Ovary (tissue), 10 donors: ENCODE data around the gene TRIP13. TPM values are rescaled to one million over a fixed set of nuclear protein-coding genes. Genes with fewer than 3 reads are reported as not detected.
"Not testable (repeated sequence)": the region's sequence is repeated elsewhere in the genome, so short reads cannot be mapped to it uniquely, and the experiment has no call there.

Experiments used
- DNase-seq, 5 donors: peaks; one replicate each; pipeline ENCODE4 v3.0.0-alpha.2; 2019 to 2020
- H3K27ac ChIP-seq, 2 donors: fragments of 200-600 bp; one replicate each; pipeline versions ENCODE4 v1.5.1 to v1.8.0; 2019 to 2022
- H3K27me3 ChIP-seq: fragments of 200-600 bp; one replicate; pipeline ENCODE4 v1.8.0; 2022
- H3K36me3 ChIP-seq: fragments of 200-600 bp; sonication (generic); one replicate; pipeline ENCODE4 v1.5.1; 2019
- H3K4me1 ChIP-seq: one replicate; pipeline ENCODE4 v1.8.1; 2013; ENCODE audit warnings: mild to moderate bottlenecking, moderate library complexity; ENCODE audit not compliant: insufficient read depth
- H3K4me3 ChIP-seq: fragments of 200-600 bp; sonication (generic); one replicate; pipeline ENCODE4 v1.5.1; 2017
- H3K9me3 ChIP-seq, 2 donors: fragments of 200-600 bp in 1 of 2; sonication (generic) in 1 of 2; one replicate each; pipeline versions ENCODE4 v1.5.1 to v1.8.1; 2013 to 2019; ENCODE audit warnings: mild to moderate bottlenecking in 1 of 2, moderate library complexity in 1 of 2
- EP300 ChIP-seq: sonication (generic); formaldehyde crosslinking; IDR thresholded peaks from one replicate; pipeline ENCODE4 v1.6.1; 2017; ENCODE audit warnings: antibody characterized with exemption
- POLR2A ChIP-seq: fragments of 450-650 bp; IDR thresholded peaks from one replicate; pipeline ENCODE4 v1.6.1; 2017; ENCODE audit warnings: antibody characterized with exemption, mild to moderate bottlenecking, moderate library complexity
- WGBS, 3 donors: extraction: QIAGEN DNeasy Blood & Tissue Kit in 1 of 3; methylation state at CpG; one replicate each; pipeline versions ENCODE4 v1.1.5 to v1.1.7; 2013 to 2017; 5-methylcytosine and 5-hydroxymethylcytosine counted together
- intact Hi-C, 4 donors: fragments of 100-400 bp; cut with DNase I; formaldehyde crosslinking; loops; one replicate each; pipeline versions ENCODE4 v1.11.0 to v1.15.1; 2022 to 2023
- long read RNA-seq, 3 donors: library from polyadenylated mRNA in 2 of 3; unstranded in 2 of 3; transcript quantifications; one replicate each; pipeline ENCODE4 v2.0.0 and lab custom pipeline, GENCODE V29; 2021 to 2026
- polyA plus RNA-seq, 2 donors: library from polyadenylated mRNA; stranded (reverse); fragments of 200-250 nt in 1 of 2; fragments of 350-450 nt in 1 of 2; fragmentation: Illumina TruSeq in 1 of 2; extraction: RNeasy Lipid Tissue Mini Kit (QIAGEN cat#74804) in 1 of 2; gene quantifications; one replicate each; pipeline ENCODE4 v1.2.3, GENCODE V29; 2013 to 2014
- total RNA-seq, 7 donors: library from RNA; depleted of rRNA in 2 of 7; stranded (reverse); fragments of >200 nt in 2 of 7; fragmentation: NEBNext Ultra II Directional in 3 of 7; extraction: Animal tissue kit (Norgen Biotek cat#: 25700) in 3 of 7; gene quantifications; one replicate each; pipeline versions ENCODE4 v1.1.0 to v1.2.4, GENCODE V29; 2016 to 2023
- TF ChIP-seq, protein P1 (sequence below), 3 donors: fragments of 450-650 bp in 2 of 3; fragments of 200-600 bp in 1 of 3; IDR thresholded peaks; one replicate each; pipeline versions ENCODE4 v1.5.1 to v1.8.0; 2016 to 2022; ENCODE audit warnings: antibody characterized with exemption in 3 of 3, mild to moderate bottlenecking in 1 of 3
- donor health status: DM: no; HTN: no; CAD: no; lungs with moderate emphysema.
- donor health status: DM: no; HTN: no; CAD: no.
- donor health status: Bipolar disorder and iron deficiency.
- donor health status: DM: yes; HTN: yes; CAD: no.
- donor health status: DM: no; HTN: no; CAD: no.
- donor health status: DM: yes; HTN: yes; CAD: no.

Gene TRIP13, protein sequence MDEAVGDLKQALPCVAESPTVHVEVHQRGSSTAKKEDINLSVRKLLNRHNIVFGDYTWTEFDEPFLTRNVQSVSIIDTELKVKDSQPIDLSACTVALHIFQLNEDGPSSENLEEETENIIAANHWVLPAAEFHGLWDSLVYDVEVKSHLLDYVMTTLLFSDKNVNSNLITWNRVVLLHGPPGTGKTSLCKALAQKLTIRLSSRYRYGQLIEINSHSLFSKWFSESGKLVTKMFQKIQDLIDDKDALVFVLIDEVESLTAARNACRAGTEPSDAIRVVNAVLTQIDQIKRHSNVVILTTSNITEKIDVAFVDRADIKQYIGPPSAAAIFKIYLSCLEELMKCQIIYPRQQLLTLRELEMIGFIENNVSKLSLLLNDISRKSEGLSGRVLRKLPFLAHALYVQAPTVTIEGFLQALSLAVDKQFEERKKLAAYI
- total RNA-seq (1 to 10 TPM; 1.3 to 3.9 (median 2.0) TPM), polyA plus RNA-seq (1 to 10 TPM; 1.6 to 2.5 TPM)
- long read RNA-seq, donor 1, partial matches to known transcripts, result 0 of 4 reads
- long read RNA-seq, donor 1, other reads (novel, unspliced or antisense), result 1 of 4 reads
- long read RNA-seq, donor 2, transcript TRIP13-201 (13 exons, 2,672 nt), result major isoform, 29 of 64 reads
- long read RNA-seq, donor 2, partial matches to known transcripts, result 35 of 64 reads
- long read RNA-seq, donor 2, other reads (novel, unspliced or antisense), result 0 of 64 reads
- long read RNA-seq, donor 3, transcript TRIP13-201 (13 exons, 2,672 nt), result major isoform, 7 of 8 reads
- long read RNA-seq, donor 3, partial matches to known transcripts, result 0 of 8 reads
- long read RNA-seq, donor 3, other reads (novel, unspliced or antisense), result 1 of 8 reads

DNA sequence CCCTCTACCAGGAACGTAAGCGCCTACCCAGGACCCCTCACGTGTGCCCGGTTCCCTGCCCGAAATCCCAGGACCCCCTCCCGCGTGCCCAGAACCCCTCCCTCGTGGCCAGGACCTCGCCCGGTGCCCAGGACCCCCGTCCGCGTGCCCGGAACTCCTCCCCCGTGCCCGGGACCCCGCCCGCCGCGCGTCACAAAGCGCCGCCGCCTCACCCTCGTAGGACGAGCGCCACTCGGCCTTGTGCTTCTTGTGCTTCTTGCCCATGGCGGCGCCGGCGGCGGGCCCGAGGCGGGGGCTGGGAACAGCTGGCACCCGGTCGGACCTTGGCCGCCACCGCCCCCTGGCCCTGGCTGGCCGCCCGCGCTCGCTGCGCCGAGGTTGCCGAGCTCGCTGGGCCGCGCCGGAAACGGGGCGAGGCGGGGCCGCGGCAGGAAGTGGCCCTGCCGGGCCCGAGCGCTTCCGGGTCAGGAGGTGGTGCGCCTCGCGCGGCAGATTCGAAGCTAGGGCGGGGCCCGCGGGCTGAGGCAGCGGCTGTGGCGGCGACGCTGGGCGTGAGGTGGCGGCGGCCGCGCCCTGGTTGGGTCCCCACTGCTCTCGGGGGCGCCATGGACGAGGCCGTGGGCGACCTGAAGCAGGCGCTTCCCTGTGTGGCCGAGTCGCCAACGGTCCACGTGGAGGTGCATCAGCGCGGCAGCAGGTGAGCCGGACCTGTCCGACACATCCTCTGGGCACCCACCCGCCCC, at the start of gene TRIP13, which contains the start of gene BRD9:
TSS of gene TRIP13 (plus strand) at position 491 of the 743 bp plus-strand sequence. CDS start at position 606, 115 bp downstream.
TSS of gene BRD9 (minus strand) at position 408 of the 743 bp plus-strand sequence. CDS start at position 264, 144 bp downstream.
- TF ChIP-seq, protein P1, sequence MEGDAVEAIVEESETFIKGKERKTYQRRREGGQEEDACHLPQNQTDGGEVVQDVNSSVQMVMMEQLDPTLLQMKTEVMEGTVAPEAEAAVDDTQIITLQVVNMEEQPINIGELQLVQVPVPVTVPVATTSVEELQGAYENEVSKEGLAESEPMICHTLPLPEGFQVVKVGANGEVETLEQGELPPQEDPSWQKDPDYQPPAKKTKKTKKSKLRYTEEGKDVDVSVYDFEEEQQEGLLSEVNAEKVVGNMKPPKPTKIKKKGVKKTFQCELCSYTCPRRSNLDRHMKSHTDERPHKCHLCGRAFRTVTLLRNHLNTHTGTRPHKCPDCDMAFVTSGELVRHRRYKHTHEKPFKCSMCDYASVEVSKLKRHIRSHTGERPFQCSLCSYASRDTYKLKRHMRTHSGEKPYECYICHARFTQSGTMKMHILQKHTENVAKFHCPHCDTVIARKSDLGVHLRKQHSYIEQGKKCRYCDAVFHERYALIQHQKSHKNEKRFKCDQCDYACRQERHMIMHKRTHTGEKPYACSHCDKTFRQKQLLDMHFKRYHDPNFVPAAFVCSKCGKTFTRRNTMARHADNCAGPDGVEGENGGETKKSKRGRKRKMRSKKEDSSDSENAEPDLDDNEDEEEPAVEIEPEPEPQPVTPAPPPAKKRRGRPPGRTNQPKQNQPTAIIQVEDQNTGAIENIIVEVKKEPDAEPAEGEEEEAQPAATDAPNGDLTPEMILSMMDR (IDR thresholded peaks at IDR 0.05), result peak in 1 of 3 donors; percentile 20
- TF ChIP-seq POLR2A (peak; percentile 51), EP300 (no peak)
- peak within 1 kb of the TSS; percentile 91 for H3K4me3 ChIP-seq
- H3K4me1 ChIP-seq, result peaks cover 9% of the 10 kb centered on the region
- no peaks in the 10 kb centered on the region for H3K36me3 ChIP-seq
- H3K9me3 ChIP-seq, result no peaks in the 10 kb centered on the region
- peak within 1 kb of the TSS; percentile 33 to 81 for H3K27ac ChIP-seq
- intact Hi-C loops, result loop anchor here in 2 of 4 donors (5.0 kb wide), 1 partner anchor 220 kb away; no protein-coding TSS in a partner anchor
- WGBS, 3 donors, result 1% methylated on average over 73 to 91 of the region's 91 CpGs
- H3K27me3 ChIP-seq, result no peaks in the 10 kb centered on the region
- peak; percentile 75 to 89 (median 81) for DNase-seq

DNA sequence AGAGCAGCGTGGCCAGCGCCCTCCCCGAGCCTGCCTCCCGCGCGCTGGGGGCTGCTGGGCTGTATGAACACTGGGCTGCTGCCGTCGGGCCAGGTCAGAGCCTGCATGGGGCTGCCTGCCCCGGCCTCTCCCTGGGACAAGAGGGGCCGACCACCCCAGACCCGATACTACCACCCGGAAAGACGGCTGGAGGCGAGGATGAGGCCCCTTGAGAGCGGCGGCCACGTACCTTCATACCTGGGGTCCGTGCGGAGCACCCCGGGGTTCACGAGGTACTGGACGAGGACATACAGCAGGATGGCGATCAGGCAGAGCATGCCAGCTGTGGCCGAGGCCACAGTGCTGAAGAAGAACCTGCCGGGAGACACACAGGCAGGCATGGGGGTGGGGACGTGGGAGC, 49.3 kb upstream of the TRIP13 start:
- H3K4me1 ChIP-seq, H3K27ac ChIP-seq, H3K9me3 ChIP-seq, H3K4me3 ChIP-seq, H3K27me3 ChIP-seq, H3K36me3 ChIP-seq: not testable (repeated sequence)
- whole genome bisulfite sequencing, 3 donors, result 86 to 95% methylated on average over 12 to 15 of the region's 26 CpGs; no CpG with 5 or more reads in 1 of the 3 donors
- intact Hi-C loops, result loop anchor here in 1 of 4 donors (5.0 kb wide), 1 partner anchor 86 kb away; no protein-coding TSS in a partner anchor
- DNase-seq, result peak in 2 of 5 donors; percentile 10 to 16

DNA sequence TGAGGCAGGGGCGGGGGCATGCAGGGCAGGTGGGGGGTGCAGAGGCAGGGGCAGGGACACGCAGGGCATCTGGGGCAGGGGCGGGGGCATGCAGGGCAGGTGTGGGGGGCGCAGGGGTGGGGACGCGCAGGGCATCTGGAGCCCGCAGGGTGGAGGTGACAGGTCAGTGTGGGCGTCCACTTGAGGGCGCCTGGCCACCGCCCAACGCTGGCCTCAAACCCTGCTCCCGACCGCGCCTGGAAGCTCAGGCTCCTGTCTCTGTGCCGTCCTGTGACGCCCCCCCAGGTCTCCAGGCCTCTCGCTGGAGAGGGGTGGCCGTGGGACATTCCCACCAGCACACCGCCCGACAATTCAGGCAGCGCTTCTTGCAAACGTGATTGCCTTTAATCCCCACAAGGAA, 48.8 kb upstream of the TRIP13 start:
- H3K4me1 ChIP-seq, H3K4me3 ChIP-seq, H3K9me3 ChIP-seq, H3K27me3 ChIP-seq, H3K27ac ChIP-seq, H3K36me3 ChIP-seq: not testable (repeated sequence)
- intact Hi-C loops, result loop anchor here in 1 of 4 donors (5.0 kb wide), 1 partner anchor 87 kb away; no protein-coding TSS in a partner anchor
- WGBS, 3 donors, result 75 to 78% (median 78%) methylated on average over 20 to 22 of the region's 22 CpGs
- DNase-seq, result peak in 4 of 5 donors; percentile 10 to 22 (median 18)

DNA sequence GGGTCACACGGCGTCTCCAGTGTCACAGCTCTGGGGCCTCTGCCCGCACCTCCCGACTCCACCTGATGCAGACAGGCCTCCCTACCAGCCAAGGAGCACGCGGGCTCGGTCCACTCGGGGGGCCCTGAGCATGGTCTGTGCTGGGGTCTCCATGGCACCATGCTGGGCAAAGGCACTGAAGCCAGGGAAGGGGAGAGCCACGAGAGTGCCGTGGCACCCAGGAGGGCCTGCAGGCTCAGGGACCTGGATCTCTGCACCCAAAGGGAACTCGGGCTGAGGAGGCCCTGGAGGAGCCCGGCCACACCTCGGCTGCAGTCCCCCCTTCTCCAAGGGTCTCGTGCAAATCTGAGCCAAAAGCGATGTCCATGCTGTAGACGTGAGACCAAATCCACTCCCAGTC, 48.3 kb upstream of the TRIP13 start:
- DNase-seq, result peak in 4 of 5 donors; percentile 7 to 21 (median 13)
- H3K36me3 ChIP-seq, H3K4me1 ChIP-seq, H3K4me3 ChIP-seq, H3K9me3 ChIP-seq, H3K27me3 ChIP-seq, H3K27ac ChIP-seq: not testable (repeated sequence)
- 86 to 92% (median 91%) methylated on average over 14 to 16 of the region's 16 CpGs for WGBS, 3 donors
- intact Hi-C loops, result loop anchor here in 1 of 4 donors (5.0 kb wide), 1 partner anchor 87 kb away; no protein-coding TSS in a partner anchor

DNA sequence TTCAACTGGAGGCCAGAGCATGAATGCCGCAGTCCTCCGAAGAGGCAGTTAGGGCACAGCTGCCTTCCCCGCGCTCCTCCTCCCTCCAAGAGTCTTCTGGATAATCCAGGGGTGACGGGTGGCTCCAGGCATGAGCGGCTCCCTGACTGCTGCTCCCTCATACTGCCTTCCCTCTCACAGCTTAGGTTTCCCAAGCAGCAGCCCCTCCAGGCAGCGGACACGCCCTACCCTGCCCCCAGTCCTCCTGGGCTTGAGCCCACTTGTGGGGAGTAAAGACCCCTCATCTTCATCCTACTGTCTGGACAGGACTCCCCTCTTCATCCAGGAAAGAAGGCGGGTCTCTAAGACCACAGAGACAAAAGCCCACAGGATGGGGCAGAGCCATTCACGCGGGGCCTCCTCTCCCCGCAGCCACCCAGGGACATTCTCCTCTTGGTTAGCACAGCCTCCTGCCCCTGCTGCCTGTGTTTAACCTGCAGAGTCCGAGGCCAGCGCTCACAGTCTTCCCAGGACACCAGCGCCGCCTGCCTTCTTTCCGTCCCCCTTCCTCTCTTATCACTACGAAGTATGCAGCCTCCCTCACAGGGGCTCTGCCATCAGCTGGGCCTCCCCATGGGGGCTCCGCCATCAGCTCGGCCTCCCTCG, 47.5 kb upstream of the TRIP13 start:
- H3K27ac ChIP-seq, H3K4me1 ChIP-seq, H3K36me3 ChIP-seq, H3K27me3 ChIP-seq, H3K9me3 ChIP-seq, H3K4me3 ChIP-seq, intact Hi-C loops: not testable (repeated sequence)
- 56 to 60% (median 60%) methylated on average over 13 to 16 of the region's 21 CpGs for WGBS, 3 donors
- peak in 3 of 5 donors; percentile 10 to 22 (median 15) for DNase-seq

DNA sequence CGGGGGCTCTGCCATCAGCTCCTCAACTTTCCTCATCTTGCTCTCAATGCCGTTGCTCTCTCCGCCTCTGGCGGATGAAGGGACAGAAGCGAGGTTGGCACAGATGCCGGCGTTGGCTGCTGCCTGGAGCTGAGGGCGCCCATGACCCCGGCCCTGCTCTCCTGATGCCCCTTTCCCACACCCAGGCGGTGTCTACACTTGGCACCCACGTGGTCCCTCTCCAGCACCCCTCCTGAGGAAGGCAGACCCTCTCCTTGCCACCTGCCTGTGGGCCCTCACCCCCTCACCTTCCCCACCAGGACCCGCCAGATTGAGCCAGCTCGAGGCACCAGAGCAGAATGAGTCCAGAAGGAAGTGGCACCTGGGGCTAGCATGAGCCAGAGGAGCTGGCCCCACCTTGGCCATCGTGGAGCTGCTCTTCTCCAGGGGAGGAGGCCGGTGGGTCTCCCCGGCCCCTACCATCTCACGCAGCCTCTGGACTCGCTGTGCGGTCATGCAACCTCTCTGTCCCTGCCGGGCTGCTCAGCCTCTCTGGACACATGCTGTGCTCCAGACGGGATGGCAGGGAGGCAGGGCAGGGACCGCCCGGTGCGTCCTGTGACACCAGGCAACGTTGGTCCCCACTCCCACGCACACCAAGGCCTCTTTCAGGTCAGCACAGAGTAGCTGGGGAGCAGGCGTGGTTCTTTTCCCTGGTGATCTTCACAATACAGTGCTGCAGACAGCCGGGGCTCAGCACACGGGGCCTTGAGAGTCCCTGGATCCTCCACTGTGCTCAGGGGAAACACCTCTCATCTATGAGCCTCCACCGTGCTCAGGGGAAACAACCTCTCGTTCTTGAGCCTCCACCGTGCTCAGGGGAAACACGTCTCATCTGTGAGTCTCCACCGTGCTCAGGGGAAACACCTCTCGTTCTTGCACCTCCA, 46.7 kb upstream of the TRIP13 start:
- H3K9me3 ChIP-seq, H3K27ac ChIP-seq, H3K36me3 ChIP-seq, H3K4me3 ChIP-seq, DNase-seq, H3K27me3 ChIP-seq, H3K4me1 ChIP-seq: not testable (repeated sequence)
- WGBS, 3 donors, result 65 to 69% (median 66%) methylated on average over 19 to 23 of the region's 35 CpGs
- intact Hi-C loops, result loop anchor here in 3 of 4 donors (1.0 to 2.0 kb wide), 3 partner anchors 87 to 90 kb away; no protein-coding TSS in a partner anchor

DNA sequence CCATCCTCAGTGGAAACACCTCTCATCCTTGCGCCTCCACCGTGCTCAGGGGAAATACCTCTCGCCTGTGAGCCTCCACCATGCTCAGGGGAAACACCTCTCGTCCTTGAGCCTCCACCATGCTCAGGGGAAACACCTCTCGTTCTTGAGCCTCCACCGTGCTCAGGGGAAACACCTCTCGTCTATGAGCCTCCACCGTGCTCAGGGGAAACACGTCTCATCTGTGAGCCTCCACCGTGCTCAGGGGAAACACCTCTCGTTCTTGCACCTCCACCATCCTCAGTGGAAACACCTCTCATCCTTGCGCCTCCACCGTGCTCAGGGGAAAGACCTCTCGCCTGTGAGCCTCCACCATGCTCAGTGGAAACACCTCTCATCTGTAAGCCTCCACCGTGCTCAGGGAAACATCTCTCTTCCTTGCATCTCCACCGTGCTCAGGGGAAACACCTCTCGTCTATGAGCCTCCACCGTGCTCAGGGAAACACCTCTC, 46.0 kb upstream of the TRIP13 start:
- H3K4me3 ChIP-seq, H3K9me3 ChIP-seq, H3K27ac ChIP-seq, H3K36me3 ChIP-seq, H3K27me3 ChIP-seq, H3K4me1 ChIP-seq: not testable (repeated sequence)
- DNase-seq, result peak in 2 of 5 donors; percentile 6 to 17
- WGBS, 3 donors, result 83 to 85% (median 84%) methylated on average over 18 of the region's 18 CpGs
- intact Hi-C loops, result loop anchor here in 3 of 4 donors (1.0 to 2.0 kb wide), 3 partner anchors 88 to 90 kb away; no protein-coding TSS in a partner anchor

DNA sequence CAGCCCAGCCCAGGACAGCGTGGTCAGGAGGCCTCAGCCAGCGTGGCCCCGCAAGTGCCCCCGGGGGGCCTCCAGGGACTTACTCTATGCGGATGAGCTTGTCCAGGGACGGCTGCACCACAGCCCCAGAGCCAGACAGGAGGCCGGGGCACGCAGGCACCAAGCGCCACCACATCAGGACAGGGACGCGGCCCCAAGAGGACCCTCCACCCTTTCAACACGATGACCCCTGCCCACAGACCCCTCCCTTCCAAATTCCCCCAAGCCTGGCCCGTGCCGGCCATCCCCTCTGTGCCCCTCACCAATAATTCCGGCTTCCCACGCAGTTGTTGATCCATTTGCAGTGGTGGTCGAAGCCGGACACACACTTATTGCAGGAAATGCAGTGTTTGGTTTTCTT, 45.5 kb upstream of the TRIP13 start:
- intact Hi-C loops, result loop anchor here in 2 of 4 donors (2.0 kb wide), 2 partner anchors 88 to 90 kb away; no protein-coding TSS in a partner anchor
- H3K27ac ChIP-seq, H3K36me3 ChIP-seq, H3K27me3 ChIP-seq, H3K9me3 ChIP-seq, H3K4me3 ChIP-seq, H3K4me1 ChIP-seq: not testable (repeated sequence)
- DNase-seq, result peak in 1 of 5 donors; percentile 10
- 86 to 93% (median 88%) methylated on average over 6 to 15 of the region's 18 CpGs for WGBS, 3 donors
